HG02623 (cell line): Measurements from ENCODE around the gene MTAP.

Source experiments
- ATAC-seq: cut with Tn5 transposase; IDR thresholded peaks from one replicate; pipeline ENCODE4 v1.9.1; 2021; ENCODE audit warnings: moderate library complexity; ENCODE audit not compliant: unreplicated experiment

MTAP gene

DNA sequence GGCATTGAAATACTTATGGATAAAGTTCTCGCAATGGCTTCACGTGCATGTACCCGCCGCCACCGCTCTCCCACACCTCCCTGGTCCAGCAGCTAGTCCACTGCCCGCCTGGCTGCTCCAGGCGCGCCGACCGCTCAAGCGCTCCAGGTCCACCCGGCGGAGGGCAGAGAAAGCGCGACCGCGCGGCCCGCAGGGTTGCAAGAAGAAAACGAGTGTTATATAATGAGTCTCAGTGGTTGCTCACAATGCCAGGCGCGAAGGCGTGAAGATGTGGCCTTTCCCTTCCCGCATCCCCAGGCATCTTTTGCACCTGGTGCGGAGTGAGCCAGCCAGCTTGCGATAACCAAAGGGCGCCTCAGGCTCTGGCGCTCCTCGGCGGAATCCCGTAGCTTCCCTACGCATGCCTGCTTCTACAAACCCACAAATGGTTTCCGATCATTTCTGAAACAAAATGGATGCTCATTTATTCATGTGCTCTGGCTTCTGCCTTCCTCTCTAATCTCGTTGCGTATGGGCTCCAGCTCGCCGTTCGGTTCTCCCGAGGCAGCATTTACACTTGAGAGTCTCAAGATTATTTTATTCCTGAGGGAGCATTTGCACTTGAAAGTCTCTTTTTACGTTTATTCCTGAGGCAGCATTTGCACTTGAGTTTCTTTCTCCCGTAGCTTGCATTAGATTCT, 166.0 kb downstream of the MTAP start:
- ATAC-seq, result no peak

DNA sequence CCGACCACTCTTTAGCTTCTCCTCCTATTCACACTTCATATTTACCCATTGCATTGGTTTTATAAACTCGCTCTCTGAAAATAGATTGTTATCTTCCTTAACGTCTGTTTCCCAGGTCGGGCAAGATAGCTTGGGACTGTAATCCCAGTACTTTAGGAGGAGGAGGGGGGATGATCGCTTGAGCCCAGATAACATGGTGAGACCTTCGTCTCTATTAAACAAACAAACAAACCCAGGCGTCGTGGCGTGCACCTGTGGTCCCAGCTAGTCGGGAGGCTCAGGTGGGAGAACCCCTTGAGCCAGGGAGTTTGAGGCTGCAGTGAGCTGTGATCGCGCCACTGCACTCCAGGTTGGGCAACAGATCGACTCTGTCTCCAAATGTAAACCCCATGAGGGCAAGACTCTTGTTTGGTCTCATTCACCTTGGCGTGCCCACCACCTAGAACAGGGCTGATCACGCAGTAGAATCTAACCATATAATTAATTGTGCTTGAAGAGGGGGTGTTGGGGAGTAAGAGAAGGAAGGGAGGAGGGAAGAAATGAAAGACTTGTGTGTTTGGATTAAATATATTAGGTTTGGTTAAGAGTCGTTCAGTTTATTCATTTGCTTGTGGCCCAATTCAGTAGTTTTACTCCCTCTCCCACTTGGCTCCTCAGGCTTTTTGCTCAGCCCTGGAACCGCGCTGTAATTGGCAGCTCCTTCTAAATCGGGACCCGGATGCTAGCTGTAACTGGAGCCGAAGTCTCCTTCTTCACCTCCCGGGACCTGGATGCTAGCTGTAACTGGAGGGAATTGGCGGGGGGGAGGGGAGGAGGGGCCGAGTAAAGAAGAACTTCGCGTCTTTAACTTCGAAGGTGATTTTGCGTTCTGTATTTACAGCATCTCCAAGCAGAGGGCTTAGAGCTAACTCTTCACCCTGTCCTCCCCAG, 166.8 kb downstream of the MTAP start:
- no peak for ATAC-seq

DNA sequence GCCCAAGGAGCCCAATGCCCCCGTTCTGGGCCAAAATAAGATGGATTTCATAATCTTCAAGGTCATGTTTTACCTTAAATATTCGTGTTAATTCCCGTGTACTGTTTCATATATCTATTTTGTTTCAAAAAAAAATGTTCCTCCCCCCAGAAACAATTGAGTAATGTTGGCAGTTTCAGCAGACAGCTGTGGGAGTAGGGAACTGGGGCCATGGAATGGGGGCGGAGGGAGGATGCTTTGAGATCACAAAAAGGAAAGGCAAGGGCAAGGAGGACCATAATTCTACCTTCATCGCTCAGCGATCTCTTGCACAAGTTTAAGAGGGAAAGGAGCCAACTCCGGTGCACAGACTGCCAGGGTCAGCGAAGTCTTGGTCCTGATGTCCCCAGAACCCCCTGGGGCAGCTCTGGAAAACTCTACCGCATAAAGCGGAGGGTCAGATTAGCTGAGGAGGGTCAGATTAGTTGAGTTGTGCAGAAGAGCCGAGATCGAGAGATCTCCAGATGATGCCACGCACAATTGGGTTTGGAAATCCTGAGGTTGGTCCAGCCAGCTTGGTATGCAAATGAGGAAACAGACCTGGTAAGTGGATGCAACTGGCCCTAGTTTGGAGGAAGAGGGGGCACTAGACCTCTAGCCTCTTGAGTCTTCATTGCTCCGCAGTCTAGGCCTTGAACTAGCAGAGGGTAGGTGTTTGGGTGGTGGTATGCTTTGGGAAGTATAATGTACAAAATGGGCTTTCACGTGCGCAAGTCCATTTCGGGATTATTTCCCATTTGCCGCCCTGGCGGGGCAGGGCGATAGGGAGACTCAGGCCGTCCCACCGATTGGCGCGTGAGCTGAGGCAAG, 167.7 kb downstream of the MTAP start:
- ATAC-seq, result no peak

DNA sequence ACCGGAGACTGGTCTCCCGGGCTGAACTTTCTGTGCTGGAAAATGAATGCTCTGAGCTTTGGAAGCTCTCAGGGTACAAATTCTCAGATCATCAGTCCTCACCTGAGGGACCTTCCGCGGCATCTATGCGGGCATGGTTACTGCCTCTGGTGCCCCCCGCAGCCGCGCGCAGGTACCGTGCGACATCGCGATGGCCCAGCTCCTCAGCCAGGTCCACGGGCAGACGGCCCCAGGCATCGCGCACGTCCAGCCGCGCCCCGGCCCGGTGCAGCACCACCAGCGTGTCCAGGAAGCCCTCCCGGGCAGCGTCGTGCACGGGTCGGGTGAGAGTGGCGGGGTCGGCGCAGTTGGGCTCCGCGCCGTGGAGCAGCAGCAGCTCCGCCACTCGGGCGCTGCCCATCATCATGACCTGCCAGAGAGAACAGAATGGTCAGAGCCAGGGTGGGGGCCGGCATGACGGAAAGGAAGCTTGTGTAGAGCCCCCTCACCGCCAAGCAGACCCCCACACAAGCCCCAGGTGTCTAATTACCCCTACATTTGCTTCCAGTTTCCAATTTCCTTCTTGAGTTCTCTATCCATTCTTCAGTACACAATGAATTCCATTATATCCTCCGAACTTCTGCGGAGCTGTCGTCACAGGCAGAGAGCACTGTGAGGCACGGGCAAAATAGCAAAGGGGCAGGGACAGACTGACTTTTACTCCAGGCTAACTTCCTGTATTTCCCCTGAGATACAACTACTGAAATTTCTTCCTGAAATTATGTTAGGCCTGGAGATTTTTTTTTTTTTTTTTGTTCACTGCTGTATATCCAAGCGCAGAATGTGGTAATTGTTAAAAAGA, 168.6 kb downstream of the MTAP start:
- ATAC-seq, result no peak

DNA sequence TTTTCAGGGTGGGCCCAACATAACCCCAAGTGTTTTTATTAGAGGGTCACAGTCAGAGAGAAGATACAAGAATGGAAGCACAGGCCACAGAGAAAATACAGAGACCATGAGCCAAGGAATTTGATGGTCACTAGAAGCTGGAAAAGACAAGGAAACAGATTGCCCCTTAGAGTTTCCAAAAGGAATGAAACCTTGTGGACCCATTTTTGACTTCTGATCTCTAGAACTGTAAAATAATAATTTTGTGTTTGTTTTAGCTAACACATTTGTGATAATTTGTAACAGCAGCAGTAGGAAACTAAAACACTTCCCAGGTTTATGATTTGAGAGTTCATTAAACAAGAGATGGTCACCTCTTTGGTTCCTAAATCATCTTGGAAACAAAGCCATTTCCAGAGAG, 169.9 kb downstream of the MTAP start:
- ATAC-seq, result no peak

DNA sequence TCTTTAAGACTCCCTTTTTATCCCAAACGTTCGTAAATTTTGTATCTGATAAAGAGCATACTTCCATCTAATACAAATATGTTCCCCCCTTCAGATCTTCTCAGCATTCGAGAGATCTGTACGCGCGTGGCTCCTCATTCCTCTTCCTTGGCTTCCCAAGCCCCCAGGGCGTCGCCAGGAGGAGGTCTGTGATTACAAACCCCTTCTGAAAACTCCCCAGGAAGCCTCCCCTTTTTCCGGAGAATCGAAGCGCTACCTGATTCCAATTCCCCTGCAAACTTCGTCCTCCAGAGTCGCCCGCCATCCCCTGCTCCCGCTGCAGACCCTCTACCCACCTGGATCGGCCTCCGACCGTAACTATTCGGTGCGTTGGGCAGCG, 171.9 kb downstream of the MTAP start:
- ATAC-seq, result no peak

DNA sequence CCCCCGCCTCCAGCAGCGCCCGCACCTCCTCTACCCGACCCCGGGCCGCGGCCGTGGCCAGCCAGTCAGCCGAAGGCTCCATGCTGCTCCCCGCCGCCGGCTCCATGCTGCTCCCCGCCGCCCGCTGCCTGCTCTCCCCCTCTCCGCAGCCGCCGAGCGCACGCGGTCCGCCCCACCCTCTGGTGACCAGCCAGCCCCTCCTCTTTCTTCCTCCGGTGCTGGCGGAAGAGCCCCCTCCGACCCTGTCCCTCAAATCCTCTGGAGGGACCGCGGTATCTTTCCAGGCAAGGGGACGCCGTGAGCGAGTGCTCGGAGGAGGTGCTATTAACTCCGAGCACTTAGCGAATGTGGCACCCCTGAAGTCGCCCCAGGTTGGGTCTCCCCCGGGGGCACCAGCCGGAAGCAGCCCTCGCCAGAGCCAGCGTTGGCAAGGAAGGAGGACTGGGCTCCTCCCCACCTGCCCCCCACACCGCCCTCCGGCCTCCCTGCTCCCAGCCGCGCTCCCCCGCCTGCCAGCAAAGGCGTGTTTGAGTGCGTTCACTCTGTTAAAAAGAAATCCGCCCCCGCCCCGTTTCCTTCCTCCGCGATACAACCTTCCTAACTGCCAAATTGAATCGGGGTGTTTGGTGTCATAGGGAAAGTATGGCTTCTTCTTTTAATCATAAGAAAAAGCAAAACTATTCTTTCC, 172.4 kb downstream of the MTAP start:
- peak; percentile 53 for ATAC-seq

DNA sequence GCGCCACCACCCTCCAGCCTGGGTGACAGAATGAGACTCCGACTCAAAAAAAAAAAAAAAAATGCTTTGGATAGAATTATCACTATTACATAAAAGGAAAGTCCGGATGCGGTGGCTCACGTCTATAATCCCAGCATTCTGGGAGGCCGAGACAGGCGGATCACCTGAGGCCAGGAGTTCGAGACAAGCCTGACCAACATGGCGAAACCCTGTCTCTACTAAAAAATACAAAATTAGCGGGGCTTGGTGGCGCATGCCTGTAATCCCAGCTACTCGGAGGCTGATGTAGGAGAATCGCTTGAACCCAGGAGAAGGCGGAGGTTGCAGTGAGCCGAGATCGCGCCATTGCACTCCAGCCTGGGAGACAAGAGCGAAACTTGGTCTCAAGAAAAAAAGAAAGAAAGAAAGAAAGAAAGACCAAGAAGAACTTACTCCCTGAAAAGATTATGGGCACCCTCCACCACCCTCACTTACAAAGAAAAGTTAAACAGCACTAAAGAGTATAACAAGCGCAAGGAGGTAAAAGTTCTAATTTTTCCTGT, 174.0 kb downstream of the MTAP start:
- no peak for ATAC-seq

DNA sequence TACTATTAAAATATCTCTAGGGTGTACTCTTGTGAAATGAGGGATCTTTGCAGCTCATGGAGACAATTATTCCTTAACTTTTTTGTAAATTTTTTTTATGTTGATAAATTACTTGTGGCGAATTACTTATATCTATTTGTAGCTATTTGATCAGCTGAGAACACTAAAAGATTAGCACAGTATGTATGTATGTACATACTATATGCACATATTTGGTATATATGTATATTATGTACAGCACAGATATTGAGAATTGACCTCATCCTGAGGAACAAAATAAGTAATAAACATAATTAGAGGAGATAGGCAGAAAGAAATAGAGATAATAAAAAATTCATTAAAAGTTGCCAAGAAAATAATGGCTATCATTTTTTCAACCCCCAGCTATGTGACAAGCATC, 180.0 kb downstream of the MTAP start:
- ATAC-seq, result no peak

DNA sequence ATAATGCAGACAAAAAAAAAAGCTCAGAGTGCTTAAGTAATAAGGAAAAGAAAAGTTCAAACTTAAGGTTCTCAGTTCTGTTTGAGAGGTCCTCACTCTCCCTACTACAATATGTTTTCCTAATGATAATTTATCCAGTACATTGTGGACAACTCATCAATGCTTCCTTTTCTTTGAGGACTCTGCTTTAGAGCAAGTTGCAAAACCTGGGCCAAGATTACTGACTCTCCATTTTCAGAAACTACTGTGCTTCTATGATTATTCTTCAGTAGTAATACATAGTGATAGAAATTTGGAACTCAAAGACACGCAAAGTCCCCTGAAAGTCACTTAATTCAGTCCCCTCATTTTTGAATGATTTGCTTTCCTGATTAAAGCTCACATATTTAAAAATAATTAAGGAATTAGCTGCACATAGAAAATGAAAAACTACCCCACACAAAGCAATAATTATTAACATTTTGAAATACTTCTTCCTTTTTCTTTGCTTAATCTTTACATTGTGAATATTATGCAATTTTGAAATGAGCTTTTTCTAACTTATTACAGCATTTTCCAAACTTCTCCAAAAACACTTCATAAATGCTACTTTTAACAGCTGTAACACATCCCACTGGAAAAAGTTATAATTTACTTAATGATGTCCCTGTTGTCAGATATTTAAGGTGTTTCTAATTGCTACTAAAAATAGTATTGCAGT, 180.6 kb downstream of the MTAP start:
- no peak for ATAC-seq

DNA sequence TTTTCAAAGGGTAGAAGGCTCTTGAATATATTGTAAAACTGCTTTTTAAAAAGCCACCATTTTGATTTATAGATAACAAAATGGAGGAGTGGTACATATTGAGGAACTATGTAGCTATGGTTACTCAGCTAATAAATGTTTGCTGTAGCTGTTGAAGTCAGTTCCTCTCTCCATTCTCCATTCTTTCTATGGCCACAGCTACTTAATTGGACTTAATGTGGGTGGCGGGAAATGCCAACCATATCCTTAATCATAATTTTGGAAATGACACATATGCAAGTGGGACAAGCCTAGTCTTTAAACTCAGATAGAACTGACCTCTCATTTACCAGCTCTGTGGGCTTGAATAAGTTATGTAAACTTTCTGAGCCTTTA, 181.1 kb downstream of the MTAP start:
- no peak for ATAC-seq

DNA sequence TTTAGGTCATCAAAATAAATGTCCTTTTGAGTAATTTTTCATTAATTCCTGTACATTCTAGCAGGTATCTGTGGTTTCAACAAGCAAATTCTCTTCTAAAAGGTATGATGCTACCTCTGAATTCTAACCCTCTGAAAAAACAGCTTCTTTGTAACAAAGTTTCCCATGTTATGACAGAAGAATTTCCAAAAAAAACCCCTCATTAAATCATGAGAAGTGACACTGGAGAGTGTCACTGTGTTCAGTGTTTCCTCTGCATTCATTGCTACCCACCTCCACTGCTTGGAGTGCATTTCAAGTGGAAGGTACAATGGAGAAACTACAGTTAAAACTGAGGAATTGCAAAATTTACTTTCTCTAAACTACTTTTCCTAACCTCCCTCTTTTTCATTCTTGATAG, 181.7 kb downstream of the MTAP start:
- ATAC-seq, result no peak

DNA sequence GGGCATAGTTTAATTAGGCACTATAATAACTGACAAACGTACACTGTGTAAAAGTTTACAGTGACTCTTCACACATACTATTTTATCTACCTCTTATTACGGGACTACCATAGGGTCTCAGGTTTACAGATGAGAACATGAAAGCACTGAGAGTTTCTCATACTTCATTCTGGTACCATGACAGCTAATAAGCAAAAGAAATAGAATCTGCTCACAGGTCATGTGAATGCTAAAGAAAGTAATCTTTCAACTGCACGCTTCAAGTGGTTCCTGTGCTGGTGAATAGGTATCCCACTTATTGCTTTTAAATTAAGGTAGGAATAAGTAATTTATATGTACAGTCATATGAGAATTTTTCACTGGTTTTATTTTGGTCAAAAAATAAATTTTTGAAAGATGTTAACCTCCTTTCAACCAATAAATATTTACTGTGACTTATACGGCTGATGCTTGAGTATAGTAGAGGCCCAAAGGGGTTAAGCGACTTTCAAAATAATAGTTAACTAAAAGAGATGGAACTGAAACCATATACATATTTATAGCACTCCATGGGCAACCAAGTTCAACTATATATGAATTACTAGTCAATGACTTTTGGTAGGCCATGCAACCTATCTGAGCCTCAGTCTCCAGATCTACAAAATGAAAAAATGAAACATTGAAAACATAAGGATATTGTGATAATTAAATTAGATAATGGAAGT, 183.7 kb downstream of the MTAP start:
- no peak for ATAC-seq
